ENCODE data around the gene IZUMO1. TPM values are rescaled to one million over a fixed set of nuclear protein-coding genes. Genes with fewer than 3 reads are reported as not detected.
"Not testable (repeated sequence)": the region's sequence is repeated elsewhere in the genome, so short reads cannot be mapped to it uniquely, and the experiment has no call there.

The IZUMO1 gene
- total RNA-seq, 2 donors from 2014 or later = not detected

DNA sequence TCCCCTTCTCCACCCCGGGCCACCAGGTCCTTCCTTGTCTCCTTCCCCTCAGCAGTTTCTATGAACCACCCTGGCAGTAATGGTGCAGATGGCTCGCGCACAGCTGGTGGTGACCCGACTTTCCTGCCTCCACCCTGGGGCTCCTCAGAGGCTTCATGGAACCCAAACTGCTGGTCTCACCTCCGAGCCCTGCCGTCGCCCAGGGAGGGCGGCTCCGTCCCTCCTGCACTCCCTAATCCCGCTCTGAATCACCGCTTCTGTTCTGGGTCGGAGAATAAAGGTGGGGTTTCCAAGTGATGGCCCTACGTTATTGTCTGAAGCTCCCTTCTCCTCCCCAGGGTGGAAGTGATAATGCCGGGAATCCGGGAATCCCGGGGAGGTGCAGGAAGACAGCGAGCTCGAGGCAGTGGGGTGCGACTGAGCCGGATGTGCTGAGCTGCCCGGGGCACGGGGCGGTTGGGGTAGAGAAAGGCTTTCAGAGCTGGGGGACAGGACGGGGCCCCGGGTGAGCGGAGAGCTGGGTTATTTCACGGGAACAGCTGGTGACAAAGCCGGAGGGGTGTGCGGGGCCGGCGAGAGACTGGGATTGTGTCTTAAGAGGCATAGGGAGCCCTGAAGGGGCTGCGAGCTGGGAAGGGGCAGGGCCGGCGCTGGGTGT, 50.2 kb downstream of the IZUMO1 start:
- peak overlapping the region; percentile 92 for H3K27ac ChIP-seq
- peak overlapping the region; percentile 88 to 96 for H3K9ac ChIP-seq (ENCODE audit: low read depth in 2 of 2, low read length in 2 of 2)
- H3K27me3 ChIP-seq = no peaks in the 10 kb centered on the region
- H3K9me3 ChIP-seq = no peaks in the 10 kb centered on the region
- no peaks in the 10 kb centered on the region for H3K36me3 ChIP-seq
- peak overlapping the region; percentile 57 for H3K4me3 ChIP-seq
- intact Hi-C loops (cut with DNase I) = no loop called here
- no peaks in the 10 kb centered on the region for H3K4me1 ChIP-seq
- TF ChIP-seq CTCF (IDR thresholded peaks at IDR 0.05) = no peak
- DNase-seq = peak; percentile 46

DNA sequence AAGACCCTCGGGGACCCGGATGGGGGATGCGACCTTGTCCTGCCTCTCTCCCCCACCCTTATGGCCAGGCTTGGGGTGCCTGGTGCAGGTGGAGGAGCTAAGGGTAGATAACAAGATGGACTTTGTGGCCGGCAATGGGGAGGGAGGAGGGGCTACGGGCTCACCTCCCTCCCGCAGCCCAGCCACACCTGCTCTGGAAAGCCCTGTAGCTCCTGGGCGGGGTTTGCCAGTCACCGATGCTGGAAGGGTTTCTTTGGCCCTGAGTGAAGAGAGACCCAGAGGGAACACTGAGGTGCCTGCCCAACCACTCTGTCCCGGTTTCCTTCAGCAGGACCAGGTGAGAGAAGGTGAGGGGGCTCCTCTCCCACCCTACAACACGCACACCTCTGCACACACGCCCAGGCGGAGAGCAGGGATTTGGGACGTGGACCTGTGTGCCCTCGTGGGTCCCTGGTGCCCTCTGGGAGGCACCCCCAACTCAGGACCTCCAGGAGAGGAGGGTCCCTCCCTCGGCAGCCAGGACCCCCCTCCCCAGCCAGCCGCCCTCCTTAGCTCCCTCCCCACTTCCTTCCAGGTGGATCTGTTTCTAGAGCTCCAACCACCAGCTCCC, 50.9 kb downstream of the IZUMO1 start, which contains the start of gene FUT2:
FUT2 (plus strand) TSS at position 229 of the 610 bp plus-strand sequence. CDS start 6,986 bp downstream, outside the sequence.
- Histone ChIP-seq H3K9ac (ENCODE audit: low read depth in 2 of 2, low read length in 2 of 2) (peak within 1 kb of the TSS; percentile 88 to 96), H3K4me1 (no peaks in the 10 kb centered on the region), H3K27me3 (no peaks in the 10 kb centered on the region), H3K36me3 (no peaks in the 10 kb centered on the region), H3K9me3 (no peaks in the 10 kb centered on the region), H3K27ac (peak within 1 kb of the TSS; percentile 92), H3K4me3 (peak within 1 kb of the TSS; percentile 57)
- DNase-seq = peak; percentile 94
- TF ChIP-seq CTCF (IDR thresholded peaks at IDR 0.05) = no peak
- intact Hi-C loops (cut with DNase I) = no loop called here

DNA sequence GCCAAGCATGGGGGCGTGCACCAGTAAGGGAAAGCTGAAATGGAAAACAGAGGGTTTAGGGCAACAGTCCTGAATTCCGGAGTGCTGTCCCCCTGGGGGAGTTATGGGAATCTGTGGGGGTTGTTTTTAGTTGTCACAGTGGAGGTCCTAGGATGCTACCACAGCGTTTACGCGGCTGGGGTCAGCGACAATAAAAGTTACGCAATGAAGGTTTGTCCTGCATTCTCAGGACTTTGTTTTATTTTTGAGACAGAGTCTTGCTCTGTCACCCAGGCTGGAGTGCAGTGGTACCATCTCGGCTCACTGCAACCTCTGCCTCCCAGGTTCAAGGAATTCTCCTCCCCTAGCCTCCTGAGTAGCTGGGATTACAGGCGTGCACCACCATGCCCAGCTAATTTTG, 53.1 kb downstream of the IZUMO1 start:
- H3K27me3 ChIP-seq; H3K36me3 ChIP-seq; intact Hi-C loops (cut with DNase I); H3K9ac ChIP-seq (ENCODE audit: low read depth in 2 of 2, low read length in 2 of 2); H3K4me3 ChIP-seq; DNase-seq; H3K4me1 ChIP-seq; H3K9me3 ChIP-seq; H3K27ac ChIP-seq: not testable (repeated sequence)

Other genes starting within 250 kb of the IZUMO1 start
- gene LMTK3, start 235.1 kb downstream of the IZUMO1 start, total RNA-seq = 1 to 10 TPM; 1.7 to 3.1 TPM
- gene SULT2B1, start 194.7 kb downstream of the IZUMO1 start, total RNA-seq = 1 to 10 TPM; 1.4 to 7.7 TPM
- gene SPACA4, start 140.2 kb downstream of the IZUMO1 start, total RNA-seq = under 1 TPM in 1 of 2 donors, not detected in 1; 0.27 TPM
- 100 to 1,000 TPM; 150 to 198 TPM for gene FAM83E, start 131.8 kb downstream of the IZUMO1 start, total RNA-seq
- 1,000 to 10,000 TPM; 1,499 to 1,736 TPM for gene RPL18, start 127.7 kb downstream of the IZUMO1 start, total RNA-seq
- 10 to 100 TPM; 36.2 to 48.4 TPM for gene SPHK2, start 127.4 kb downstream of the IZUMO1 start, total RNA-seq
- gene DBP, start 109.5 kb downstream of the IZUMO1 start, total RNA-seq = 1 to 10 TPM; 4.7 to 8.9 TPM
- gene CA11, start 100.7 kb downstream of the IZUMO1 start, total RNA-seq = 1 to 10 TPM; 1.4 to 2.7 TPM
- gene NTN5, start 73.9 kb downstream of the IZUMO1 start, total RNA-seq = under 1 TPM in 1 of 2 donors, not detected in 1; 0.32 TPM
- gene FUT2, start 50.9 kb downstream of the IZUMO1 start, total RNA-seq = 100 to 1,000 TPM; 125 to 141 TPM
- gene MAMSTR, start 27.2 kb downstream of the IZUMO1 start, total RNA-seq = 1 to 10 TPM in 1 of 2 donors, under 1 TPM in 1; 0.35 to 1.2 TPM
- gene RASIP1, start 6.3 kb downstream of the IZUMO1 start, total RNA-seq = 1 to 10 TPM; 2.2 to 4.8 TPM
- gene FUT1, start 5.7 kb upstream of the IZUMO1 start, total RNA-seq = under 1 TPM; 0.59 to 0.80 TPM
- not detected for gene FGF21, start 8.6 kb upstream of the IZUMO1 start, total RNA-seq
- gene BCAT2, start 64.1 kb upstream of the IZUMO1 start, total RNA-seq = 10 to 100 TPM; 74.8 to 85.5 TPM
- gene HSD17B14, start 89.6 kb upstream of the IZUMO1 start, total RNA-seq = 1 to 10 TPM in 1 of 2 donors, under 1 TPM in 1; 0.79 to 2.8 TPM
- 1 to 10 TPM; 5.6 to 6.6 TPM for gene PLEKHA4, start 121.7 kb upstream of the IZUMO1 start, total RNA-seq
- 10 to 100 TPM; 23.9 to 33.3 TPM for gene PPP1R15A, start 125.5 kb upstream of the IZUMO1 start, total RNA-seq
- gene TULP2, start 151.8 kb upstream of the IZUMO1 start, total RNA-seq = not detected
- 100 to 1,000 TPM; 180 to 184 TPM for gene NUCB1, start 153.4 kb upstream of the IZUMO1 start, total RNA-seq
- 1 to 10 TPM in 1 of 2 donors, not detected in 1; 1.5 TPM for gene DHDH, start 186.8 kb upstream of the IZUMO1 start, total RNA-seq
- gene BAX, start 208.0 kb upstream of the IZUMO1 start, total RNA-seq = 100 to 1,000 TPM; 144 to 223 TPM
- 1,000 to 10,000 TPM; 1,463 to 1,600 TPM for gene FTL, start 218.4 kb upstream of the IZUMO1 start, total RNA-seq
- gene GYS1, start 246.4 kb upstream of the IZUMO1 start, total RNA-seq = 10 to 100 TPM; 48.8 to 54.7 TPM
- gene RUVBL2, start 247.0 kb upstream of the IZUMO1 start, total RNA-seq = 100 to 1,000 TPM in 1 of 2 donors, 10 to 100 TPM in 1; 54.1 to 151 TPM

All from colonic mucosa (tissue), 4 donors.